Coronary artery (tissue), 2 donors: ENCODE results near the gene NMT1.

Experiments used
- DNase-seq: peaks from one replicate; pipeline ENCODE4 v3.0.0-alpha.2; 2017; ENCODE audit warnings: low spot score
- H3K27ac ChIP-seq, 2 donors: fragments of 200-600 bp; sonication (generic); one replicate each; pipeline ENCODE4 v1.5.1; 2016 to 2019
- H3K4me3 ChIP-seq: fragments of 200-600 bp; sonication (generic); 2 replicates; pipeline ENCODE4 v1.5.1; 2016; ENCODE audit warnings: mild to moderate bottlenecking, moderate library complexity
- TF ChIP-seq, protein P1 (sequence below): fragments of 200-600 bp; sonication (generic); IDR thresholded peaks from one replicate; pipeline ENCODE4 v1.5.1; 2019; ENCODE audit warnings: antibody characterized with exemption

NMT1 gene

GRCh38 chr17:45128331-45128730 lies 67.2 kb downstream of the NMT1 start:
- no peak for DNase-seq
- TF ChIP-seq, protein P1, sequence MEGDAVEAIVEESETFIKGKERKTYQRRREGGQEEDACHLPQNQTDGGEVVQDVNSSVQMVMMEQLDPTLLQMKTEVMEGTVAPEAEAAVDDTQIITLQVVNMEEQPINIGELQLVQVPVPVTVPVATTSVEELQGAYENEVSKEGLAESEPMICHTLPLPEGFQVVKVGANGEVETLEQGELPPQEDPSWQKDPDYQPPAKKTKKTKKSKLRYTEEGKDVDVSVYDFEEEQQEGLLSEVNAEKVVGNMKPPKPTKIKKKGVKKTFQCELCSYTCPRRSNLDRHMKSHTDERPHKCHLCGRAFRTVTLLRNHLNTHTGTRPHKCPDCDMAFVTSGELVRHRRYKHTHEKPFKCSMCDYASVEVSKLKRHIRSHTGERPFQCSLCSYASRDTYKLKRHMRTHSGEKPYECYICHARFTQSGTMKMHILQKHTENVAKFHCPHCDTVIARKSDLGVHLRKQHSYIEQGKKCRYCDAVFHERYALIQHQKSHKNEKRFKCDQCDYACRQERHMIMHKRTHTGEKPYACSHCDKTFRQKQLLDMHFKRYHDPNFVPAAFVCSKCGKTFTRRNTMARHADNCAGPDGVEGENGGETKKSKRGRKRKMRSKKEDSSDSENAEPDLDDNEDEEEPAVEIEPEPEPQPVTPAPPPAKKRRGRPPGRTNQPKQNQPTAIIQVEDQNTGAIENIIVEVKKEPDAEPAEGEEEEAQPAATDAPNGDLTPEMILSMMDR = no peak
- peak overlapping the region; percentile 88 to 92 for H3K27ac ChIP-seq
- H3K4me3 ChIP-seq = peak overlapping the region; percentile 55

- TF ChIP-seq, protein P1 = no peak
- peak overlapping the region; percentile 88 to 92 for H3K27ac ChIP-seq
- no peak for DNase-seq
- H3K4me3 ChIP-seq = peak overlapping the region; percentile 55
These were observed 67.9 kb downstream of the NMT1 start for GRCh38 chr17:45128989-45129388.

DNA sequence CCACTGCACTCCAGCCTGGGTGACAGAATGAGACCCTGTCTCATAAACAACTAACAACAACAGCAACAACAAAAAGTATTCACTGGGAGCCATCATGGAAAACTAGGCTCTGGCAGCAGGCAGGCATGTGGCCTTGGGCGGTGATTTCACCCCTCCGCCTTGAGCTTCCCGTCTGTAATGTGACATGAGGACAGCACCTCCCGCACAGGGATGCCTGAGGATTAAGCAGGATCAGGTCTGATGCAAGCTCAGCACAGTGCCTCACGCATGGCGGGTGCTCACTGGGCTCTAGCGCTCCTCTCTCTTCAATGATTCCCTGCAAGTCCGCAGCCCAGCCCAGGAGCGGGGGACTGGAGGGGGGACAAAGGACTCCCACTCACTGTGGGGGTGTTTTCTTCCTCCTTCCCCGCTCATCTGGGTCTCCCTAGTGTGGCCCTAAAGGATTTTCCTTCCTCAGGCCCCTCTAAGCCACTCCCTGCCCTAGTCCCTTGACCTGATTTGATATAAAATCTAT lies 68.4 kb downstream of the NMT1 start:
- TF ChIP-seq, protein P1 = no peak
- DNase-seq = no peak
- H3K27ac ChIP-seq = peak overlapping the region in 1 of 2 donors; percentile 92
- H3K4me3 ChIP-seq = no peak overlapping the region

DNA sequence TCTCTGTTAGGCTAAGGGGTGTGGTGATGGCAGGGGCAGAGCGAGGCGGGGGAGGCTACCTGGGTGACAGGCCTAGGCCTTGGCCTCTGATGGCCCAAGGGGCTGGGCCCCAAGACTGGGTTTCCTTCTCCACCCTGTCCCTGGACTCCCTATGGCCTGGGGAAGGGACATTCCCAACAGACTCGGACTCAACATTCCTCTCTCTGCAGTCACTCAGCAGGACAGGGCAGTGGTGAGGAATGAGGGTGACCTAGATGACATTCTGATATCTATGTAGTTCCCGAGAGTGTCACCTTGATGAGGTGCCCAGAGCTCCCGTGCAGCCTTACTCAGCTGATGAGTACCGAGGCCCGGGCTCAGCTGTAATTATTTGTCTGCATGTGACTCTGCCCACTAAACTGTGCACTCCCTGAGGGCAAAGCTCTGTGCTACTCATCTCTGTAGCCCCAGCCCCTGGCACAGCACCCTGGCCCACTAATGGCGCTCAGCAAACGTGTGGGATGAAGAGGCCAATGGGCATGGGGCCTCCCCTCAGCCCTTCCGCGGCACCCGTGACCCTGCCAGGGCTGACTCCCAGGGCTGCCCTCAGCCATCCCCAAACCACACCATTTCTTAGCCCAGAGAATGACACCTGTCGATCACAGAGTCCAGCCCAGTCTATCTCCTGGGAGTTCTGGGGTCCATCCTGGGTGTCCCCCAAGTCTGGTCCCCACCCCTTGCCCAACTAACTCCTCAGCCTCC lies 69.0 kb downstream of the NMT1 start:
- DNase-seq = no peak
- Histone ChIP-seq H3K4me3 (peak overlapping the region; percentile 97), H3K27ac (peak overlapping the region; percentile 31 to 92)
- TF ChIP-seq, protein P1 = no peak

DNA sequence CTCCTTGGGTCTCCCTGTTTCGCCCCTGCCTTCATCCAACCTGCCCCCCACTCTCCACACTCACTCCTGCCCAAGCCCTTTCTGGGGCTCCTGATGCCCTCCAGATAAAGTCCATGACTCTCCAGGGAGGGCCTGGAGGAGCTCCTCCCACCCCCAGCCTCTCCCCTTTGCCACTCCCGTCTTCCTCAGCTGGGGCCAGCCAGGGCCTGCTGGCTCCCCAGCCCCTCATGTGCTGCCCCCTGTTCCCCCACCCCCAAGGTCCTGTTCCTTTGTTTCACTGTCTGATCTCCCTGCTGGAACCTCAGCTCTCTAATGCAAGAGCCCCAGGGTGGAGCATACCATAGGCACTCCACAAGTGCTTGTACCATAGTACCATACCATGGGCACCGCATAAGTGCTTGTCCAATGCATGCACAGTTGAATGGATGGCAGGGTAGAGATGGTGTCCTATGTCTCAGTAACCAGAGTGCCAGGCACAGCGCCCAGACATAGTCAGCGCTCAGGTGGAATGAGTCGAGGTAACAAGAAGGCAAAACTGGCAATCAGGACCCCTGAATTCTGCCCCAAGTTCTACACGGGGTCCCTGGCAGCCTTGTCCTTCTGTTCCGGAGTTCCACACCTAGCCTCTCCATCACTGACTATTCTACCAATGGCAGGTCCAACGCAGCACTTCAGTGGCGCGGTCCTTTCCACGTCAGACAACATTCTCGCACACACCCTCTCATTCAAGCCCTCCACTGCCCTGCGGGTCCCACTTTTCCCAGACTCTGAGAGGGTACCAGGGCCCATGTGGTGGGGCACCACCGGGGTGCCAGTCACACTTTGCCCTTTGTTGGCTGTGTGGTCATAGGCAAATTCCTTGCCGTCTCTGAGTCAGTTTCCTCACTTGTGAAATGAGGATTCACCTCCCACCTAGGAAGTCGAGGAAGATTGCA lies 69.8 kb downstream of the NMT1 start:
- TF ChIP-seq, protein P1 = no peak
- H3K27ac ChIP-seq = peak overlapping the region; percentile 94 to 100
- H3K4me3 ChIP-seq = peak overlapping the region; percentile 97
- no peak for DNase-seq

DNA sequence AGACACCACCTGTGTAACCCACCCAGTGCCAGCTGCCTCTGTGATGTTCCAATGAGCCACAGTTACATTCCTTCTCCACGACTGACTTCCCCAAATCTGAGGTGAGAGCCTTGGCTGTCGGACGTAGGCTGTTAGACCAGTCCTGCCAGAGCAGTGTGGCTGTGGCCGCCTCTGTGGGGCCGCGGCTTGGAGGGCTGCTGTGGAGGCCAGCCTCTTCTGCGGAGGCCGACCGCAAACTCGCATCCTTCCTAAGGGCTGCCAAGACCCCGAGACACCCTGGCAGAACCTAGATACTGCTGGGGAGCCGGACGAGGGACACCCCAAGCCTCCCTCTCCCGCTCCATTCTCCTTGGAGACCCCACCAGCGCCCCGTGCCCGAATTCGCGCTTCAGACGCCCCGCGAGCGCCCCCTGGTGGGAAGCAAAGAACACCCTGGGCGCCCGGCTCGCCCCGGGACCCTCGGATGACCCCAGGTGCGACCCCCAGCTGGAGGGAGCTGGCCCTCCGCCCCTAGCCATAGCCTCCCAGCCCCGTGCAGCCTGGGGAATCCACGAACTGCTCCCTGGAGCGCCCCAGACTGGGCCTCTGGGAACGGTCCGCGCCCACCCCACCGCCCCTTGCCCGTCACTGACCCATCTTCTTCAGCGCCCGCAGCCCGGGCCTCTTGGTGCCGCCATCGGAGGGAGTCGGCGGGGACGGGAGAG lies 70.7 kb downstream of the NMT1 start:
- peak overlapping the region; percentile 94 to 100 for H3K27ac ChIP-seq
- TF ChIP-seq, protein P1 = peak; percentile 98
- DNase-seq = no peak
- H3K4me3 ChIP-seq = peak overlapping the region; percentile 97
